ENCODE results near the gene PPHLN1.

PPHLN1 gene

GRCh38 chr12:42459336-42459847 lies 133.4 kb downstream of the PPHLN1 start:
- Histone ChIP-seq H2BK15ac (replicated peaks; ENCODE audit: low read depth) (no peak overlapping the region), H3K4me2 (ENCODE audit: low read length) (no peak overlapping the region), H3K36me3 (ENCODE audit: control insufficient read depth, insufficient read depth, low read length) (peaks cover 6% of the 10 kb centered on the region), H2BK120ac (ENCODE audit: low read depth, low read length) (no peak overlapping the region), H3K79me1 (ENCODE audit: low read length) (no peaks in the 10 kb centered on the region), H3K9ac (ENCODE audit: low read length) (no peak overlapping the region), H2AK5ac (ENCODE audit: low read length) (no peak overlapping the region), H3K4ac (ENCODE audit: low read depth, low read length) (no peak overlapping the region), H4K5ac (ENCODE audit: low read length) (no peak overlapping the region), H3K79me2 (ENCODE audit: control insufficient read depth, insufficient read depth, low read length) (no peaks in the 10 kb centered on the region), H3K18ac (ENCODE audit: low read length) (no peak overlapping the region), H3K56ac (ENCODE audit: low read length) (no peak overlapping the region), H4K8ac (ENCODE audit: low read depth, low read length) (no peak overlapping the region), H3K23ac (ENCODE audit: low read length) (no peak overlapping the region), H3K27me3 (ENCODE audit: insufficient read depth, low read length, poor library complexity) (no peaks in the 10 kb centered on the region), H3K4me1 (ENCODE audit: control insufficient read depth, low read depth, low read length) (no peaks in the 10 kb centered on the region), H2BK5ac (ENCODE audit: low read length) (no peak overlapping the region), H3K4me3 (ENCODE audit: low read length) (no peak overlapping the region), H3K27ac (ENCODE audit: low read depth, low read length) (no peak overlapping the region)
- DNase-seq, result no peak
- no CpG with 5 or more reads among the region's 12 CpGs for WGBS (ENCODE audit: extremely low coverage, insufficient coverage, low lambda C conversion rate)

DNA sequence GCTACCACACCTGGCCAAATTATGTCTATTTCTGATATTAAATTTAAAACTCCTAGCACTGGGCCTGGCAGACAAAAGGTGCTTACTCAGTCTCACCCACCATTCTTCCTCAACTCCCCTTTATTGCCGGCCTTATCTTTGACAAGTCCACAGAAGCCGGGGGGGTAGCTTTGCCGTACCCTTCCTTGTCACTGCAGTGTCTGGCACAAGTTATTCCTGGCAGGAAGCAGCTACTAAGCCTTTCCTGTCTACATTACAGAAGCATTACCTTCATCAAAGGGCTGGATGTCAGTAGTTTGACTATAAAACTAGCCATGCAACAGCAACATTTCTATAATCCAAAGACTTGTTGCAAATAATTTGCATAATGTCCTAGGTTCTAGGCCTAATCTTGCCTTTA lies 136.5 kb downstream of the PPHLN1 start:
- Histone ChIP-seq H3K27ac (ENCODE audit: low read depth, low read length) (no peak overlapping the region), H2BK5ac (ENCODE audit: low read length) (no peak overlapping the region), H3K4me1 (ENCODE audit: control insufficient read depth, low read depth, low read length) (no peaks in the 10 kb centered on the region), H3K4me2 (ENCODE audit: low read length) (no peak overlapping the region), H3K79me1 (ENCODE audit: low read length) (no peaks in the 10 kb centered on the region), H2BK120ac (ENCODE audit: low read depth, low read length) (no peak overlapping the region), H3K36me3 (ENCODE audit: control insufficient read depth, insufficient read depth, low read length) (peaks cover 10% of the 10 kb centered on the region), H3K56ac (ENCODE audit: low read length) (no peak overlapping the region), H3K79me2 (ENCODE audit: control insufficient read depth, insufficient read depth, low read length) (no peaks in the 10 kb centered on the region), H2AK5ac (ENCODE audit: low read length) (no peak overlapping the region), H4K5ac (ENCODE audit: low read length) (no peak overlapping the region), H4K8ac (ENCODE audit: low read depth, low read length) (no peak overlapping the region), H3K23ac (ENCODE audit: low read length) (no peak overlapping the region), H3K9ac (ENCODE audit: low read length) (no peak overlapping the region), H3K4me3 (ENCODE audit: low read length) (no peak overlapping the region), H2BK15ac (replicated peaks; ENCODE audit: low read depth) (no peak overlapping the region), H3K4ac (ENCODE audit: low read depth, low read length) (no peak overlapping the region), H3K27me3 (ENCODE audit: insufficient read depth, low read length, poor library complexity) (no peaks in the 10 kb centered on the region), H3K18ac (ENCODE audit: low read length) (no peak overlapping the region)
- WGBS (ENCODE audit: extremely low coverage, insufficient coverage, low lambda C conversion rate), result no CpG with 5 or more reads among the region's 3 CpGs
- DNase-seq, result no peak

- no peak overlapping the region for H3K23ac ChIP-seq (ENCODE audit: low read length)
- no peak overlapping the region for H3K4ac ChIP-seq (ENCODE audit: low read depth, low read length)
- no peak overlapping the region for H2BK15ac ChIP-seq (replicated peaks; ENCODE audit: low read depth)
- H4K5ac ChIP-seq (ENCODE audit: low read length), result no peak overlapping the region
- H3K27me3 ChIP-seq (ENCODE audit: insufficient read depth, low read length, poor library complexity), result no peaks in the 10 kb centered on the region
- H3K4me3 ChIP-seq (ENCODE audit: low read length), result no peak overlapping the region
- H2BK5ac ChIP-seq (ENCODE audit: low read length), result no peak overlapping the region
- no peak overlapping the region for H2BK120ac ChIP-seq (ENCODE audit: low read depth, low read length)
- H3K27ac ChIP-seq (ENCODE audit: low read depth, low read length), result no peak overlapping the region
- H3K4me1 ChIP-seq (ENCODE audit: control insufficient read depth, low read depth, low read length), result no peaks in the 10 kb centered on the region
- peaks cover 11% of the 10 kb centered on the region for H3K36me3 ChIP-seq (ENCODE audit: control insufficient read depth, insufficient read depth, low read length)
- no peak overlapping the region for H4K8ac ChIP-seq (ENCODE audit: low read depth, low read length)
- H3K79me1 ChIP-seq (ENCODE audit: low read length), result no peaks in the 10 kb centered on the region
- no peak overlapping the region for H3K56ac ChIP-seq (ENCODE audit: low read length)
- no peak overlapping the region for H3K18ac ChIP-seq (ENCODE audit: low read length)
- H3K9ac ChIP-seq (ENCODE audit: low read length), result no peak overlapping the region
- no peak overlapping the region for H3K4me2 ChIP-seq (ENCODE audit: low read length)
- H3K79me2 ChIP-seq (ENCODE audit: control insufficient read depth, insufficient read depth, low read length), result no peaks in the 10 kb centered on the region
- no CpG with 5 or more reads among the region's 4 CpGs for WGBS (ENCODE audit: extremely low coverage, insufficient coverage, low lambda C conversion rate)
- DNase-seq, result no peak
- H2AK5ac ChIP-seq (ENCODE audit: low read length), result no peak overlapping the region
Measured at GRCh38 chr12:42463671-42464070, 137.7 kb downstream of the PPHLN1 start.

DNA sequence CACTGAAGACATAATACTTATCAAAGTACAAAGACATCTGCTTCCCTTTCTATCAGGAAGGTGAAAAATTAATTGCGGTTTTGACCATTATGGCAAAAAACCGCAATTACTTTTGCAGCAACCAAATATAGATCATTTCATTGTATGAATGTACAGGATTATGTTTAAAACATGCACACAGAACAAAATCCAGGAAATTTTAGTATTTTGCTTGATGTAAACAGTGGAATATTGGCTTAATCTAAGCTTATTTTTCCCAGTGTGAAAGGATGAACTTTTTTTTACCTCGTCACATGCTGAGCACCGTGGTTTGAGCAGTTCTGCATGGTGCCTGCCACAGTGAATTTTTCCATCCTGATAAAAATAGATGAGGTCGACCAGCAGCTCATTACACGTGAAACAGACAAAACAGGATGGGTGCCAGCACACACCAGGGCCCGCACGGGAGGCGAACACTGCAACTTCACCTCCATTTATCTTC lies 142.4 kb downstream of the PPHLN1 start:
- Histone ChIP-seq H4K5ac (ENCODE audit: low read length) (no peak overlapping the region), H3K4ac (ENCODE audit: low read depth, low read length) (no peak overlapping the region), H3K79me2 (ENCODE audit: control insufficient read depth, insufficient read depth, low read length) (peaks cover 1% of the 10 kb centered on the region), H3K27me3 (ENCODE audit: insufficient read depth, low read length, poor library complexity) (no peaks in the 10 kb centered on the region), H3K36me3 (ENCODE audit: control insufficient read depth, insufficient read depth, low read length) (peaks cover 6% of the 10 kb centered on the region), H3K23ac (ENCODE audit: low read length) (no peak overlapping the region), H2BK5ac (ENCODE audit: low read length) (no peak overlapping the region), H3K56ac (ENCODE audit: low read length) (no peak overlapping the region), H3K79me1 (ENCODE audit: low read length) (no peaks in the 10 kb centered on the region), H2BK120ac (ENCODE audit: low read depth, low read length) (no peak overlapping the region), H3K9ac (ENCODE audit: low read length) (no peak overlapping the region), H3K4me3 (ENCODE audit: low read length) (no peak overlapping the region), H2AK5ac (ENCODE audit: low read length) (no peak overlapping the region), H2BK15ac (replicated peaks; ENCODE audit: low read depth) (no peak overlapping the region), H3K27ac (ENCODE audit: low read depth, low read length) (no peak overlapping the region), H3K4me1 (ENCODE audit: control insufficient read depth, low read depth, low read length) (peaks cover 9% of the 10 kb centered on the region), H3K4me2 (ENCODE audit: low read length) (no peak overlapping the region), H4K8ac (ENCODE audit: low read depth, low read length) (no peak overlapping the region), H3K18ac (ENCODE audit: low read length) (no peak overlapping the region)
- WGBS (ENCODE audit: extremely low coverage, insufficient coverage, low lambda C conversion rate), result no CpG with 5 or more reads among the region's 9 CpGs
- DNase-seq, result no peak

GRCh38 chr12:42468921-42469320 lies 143.0 kb downstream of the PPHLN1 start:
- Histone ChIP-seq H2BK15ac (replicated peaks; ENCODE audit: low read depth) (no peak overlapping the region), H3K4me3 (ENCODE audit: low read length) (no peak overlapping the region), H4K5ac (ENCODE audit: low read length) (no peak overlapping the region), H3K4me2 (ENCODE audit: low read length) (no peak overlapping the region), H3K4ac (ENCODE audit: low read depth, low read length) (no peak overlapping the region), H3K4me1 (ENCODE audit: control insufficient read depth, low read depth, low read length) (peaks cover 9% of the 10 kb centered on the region), H3K27ac (ENCODE audit: low read depth, low read length) (no peak overlapping the region), H2AK5ac (ENCODE audit: low read length) (no peak overlapping the region), H3K9ac (ENCODE audit: low read length) (no peak overlapping the region), H3K23ac (ENCODE audit: low read length) (no peak overlapping the region), H3K79me2 (ENCODE audit: control insufficient read depth, insufficient read depth, low read length) (peaks cover 1% of the 10 kb centered on the region), H3K18ac (ENCODE audit: low read length) (no peak overlapping the region), H3K27me3 (ENCODE audit: insufficient read depth, low read length, poor library complexity) (no peaks in the 10 kb centered on the region), H2BK5ac (ENCODE audit: low read length) (no peak overlapping the region), H3K36me3 (ENCODE audit: control insufficient read depth, insufficient read depth, low read length) (peaks cover 6% of the 10 kb centered on the region), H3K56ac (ENCODE audit: low read length) (no peak overlapping the region), H2BK120ac (ENCODE audit: low read depth, low read length) (no peak overlapping the region), H4K8ac (ENCODE audit: low read depth, low read length) (no peak overlapping the region), H3K79me1 (ENCODE audit: low read length) (no peaks in the 10 kb centered on the region)
- no CpG with 5 or more reads among the region's 3 CpGs for WGBS (ENCODE audit: extremely low coverage, insufficient coverage, low lambda C conversion rate)
- DNase-seq, result no peak

All from mesendoderm (in vitro differentiated cells).